SK-N-SH (cell line): Measurements from ENCODE around the gene CDH12.

ENCODE experiments used
- CTCF ChIP-seq: fragments of 200-600 bp; sonication (generic); IDR thresholded peaks from 2 replicates; pipeline ENCODE4 v1.6.1; 2017; ENCODE audit warnings: antibody characterized with exemption, mild to moderate bottlenecking, moderate library complexity
- MXI1 ChIP-seq: IDR thresholded peaks from 2 replicates; pipeline ENCODE4 v1.6.1; 2012; ENCODE audit warnings: mild to moderate bottlenecking, low read depth, low read length, improper control_type of control experiment
- POLR2AphosphoS5 ChIP-seq: IDR thresholded peaks from 2 replicates; pipeline ENCODE4 v1.6.1; 2012; ENCODE audit warnings: low read depth, low read length
- REST ChIP-seq: IDR thresholded peaks from 2 replicates; pipeline ENCODE4 v1.6.1; 2012; ENCODE audit warnings: mild to moderate bottlenecking, low read depth, low read length, moderate library complexity

DNA sequence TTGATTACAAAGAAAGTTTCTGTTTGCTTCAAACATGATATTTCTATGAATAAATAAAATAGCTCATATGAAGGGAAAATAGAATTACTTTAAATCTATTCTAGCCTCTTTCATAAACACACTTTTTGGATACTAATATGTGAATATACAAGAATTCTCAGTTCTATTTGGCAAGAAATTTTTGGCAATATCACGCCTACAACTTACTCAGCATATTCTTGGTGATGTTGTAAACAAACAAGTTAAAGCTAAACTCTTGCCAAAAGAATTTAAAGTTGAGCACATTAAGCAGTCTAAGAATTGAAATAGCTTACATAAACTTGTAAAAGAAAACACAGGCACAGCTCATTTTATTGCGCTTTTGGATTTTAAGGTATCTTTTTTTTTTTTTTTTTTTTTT lies 209.8 kb downstream of the CDH12 start:
- TF ChIP-seq CTCF (no peak), POLR2AphosphoS5 (no peak), REST (no peak), MXI1 (no peak)
